Stimulated activated CD4-positive, alpha-beta T cell treated with anti-CD3 and anti-CD28 coated beads, Interleukin-1b, Interleukin-23, amount 100 ng/mL, for 4 hours (primary cell): Measurements from ENCODE around the gene TICAM1.

ENCODE experiments used
- DNase-seq, 2 donors: peaks; one replicate each; pipeline ENCODE4 v3.0.0-alpha.2; 2020; ENCODE audit warnings: low read depth in 2 of 2

Gene TICAM1

DNA sequence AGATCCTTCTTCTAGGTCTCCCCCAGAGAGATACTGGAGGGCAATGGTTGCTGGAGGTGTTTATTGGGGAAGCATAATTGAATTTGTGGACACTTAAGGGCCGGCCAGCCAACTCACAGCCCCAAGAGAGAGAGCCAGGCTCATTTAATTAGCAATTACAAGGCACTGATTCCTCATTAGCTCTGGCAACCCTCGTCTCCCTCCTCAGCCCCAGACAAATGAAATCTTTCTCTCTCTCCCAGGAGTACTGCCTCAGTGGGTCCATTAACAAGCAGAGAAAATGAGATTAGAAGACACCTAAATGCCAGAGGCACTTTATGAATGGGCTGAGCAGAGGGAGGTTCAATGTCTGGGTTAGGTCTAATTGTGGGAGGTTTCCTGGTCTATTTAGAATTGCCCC lies 58.9 kb downstream of the TICAM1 start:
- DNase-seq = no peak

DNA sequence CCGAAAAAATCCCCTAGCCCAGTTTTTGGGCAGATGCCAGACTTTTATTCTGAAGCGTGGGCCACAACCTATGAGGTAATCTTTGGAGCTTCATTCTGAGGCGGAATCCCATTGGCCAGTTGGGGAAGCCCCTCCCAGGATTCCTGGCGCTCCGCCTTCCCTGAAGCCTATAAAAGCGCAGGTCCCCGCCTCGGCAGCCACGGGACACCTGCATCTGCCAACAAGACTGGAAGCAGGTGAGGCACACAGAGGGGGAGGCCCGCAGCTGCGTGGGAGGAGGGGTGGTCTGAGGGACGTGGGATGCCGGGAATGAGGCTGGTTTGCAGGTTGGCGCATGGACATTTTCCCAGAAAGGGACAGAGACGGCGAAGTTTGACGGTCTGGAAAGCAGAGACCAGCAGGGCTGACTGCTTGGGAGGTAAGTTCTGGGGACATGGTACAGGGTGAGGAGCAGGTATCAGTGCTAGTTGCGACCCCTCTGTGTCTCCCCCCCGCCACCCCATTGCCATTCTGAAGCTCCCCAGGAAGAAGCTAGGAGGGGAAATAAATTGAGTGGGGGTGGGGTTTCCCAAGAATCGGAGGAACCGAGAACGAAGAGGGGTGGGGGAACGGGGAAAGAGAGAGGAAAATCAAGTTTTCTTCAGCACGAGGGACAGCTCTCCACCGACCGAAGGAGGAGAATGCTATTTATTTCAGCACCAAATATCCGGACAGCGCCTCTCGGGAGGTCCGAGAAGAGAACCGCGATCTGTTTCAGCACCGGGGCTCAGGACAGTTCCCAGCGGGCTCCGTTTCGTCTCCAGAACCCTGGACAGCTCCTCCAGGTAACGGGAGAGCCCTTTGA lies 62.4 kb downstream of the TICAM1 start:
- peak; percentile 60 to 61 for DNase-seq
